Caco-2 (cell line): ENCODE data around the gene MRGPRG. TPM values are rescaled to one million over a fixed set of nuclear protein-coding genes. Genes with fewer than 3 reads are reported as not detected.
A peak's percentile ranks its signal among the peaks of the same experiment; 100 is the strongest.

Experiments used
- BruUV-seq: library from RNA; stranded (reverse); fragments of 400-500 nt; replicated peaks from 2 replicates; lab custom pipeline; 2021; lab: Mats Ljungman, UMichigan
- CTCF ChIA-PET: fragments of 300-600 bp; sonication (Branson Sonifier 250); formaldehyde crosslinking; loops from one replicate; lab custom pipeline; 2022; ENCODE audit warnings: antibody characterized with exemption; lab: Charles Lee
- POLR2A ChIA-PET: fragments of 300-600 bp; sonication (Branson Sonifier 250); formaldehyde crosslinking; loops from one replicate; lab custom pipeline; 2022; ENCODE audit warnings: antibody characterized with exemption; lab: Charles Lee
- DNase-seq, 2 experiments: peaks; one replicate each; pipeline versions ENCODE4 v3.0.0 to v3.0.0-alpha.2; 2020 to 2022
- H3K27me3 ChIP-seq: replicated peaks from 2 replicates; pipeline ENCODE4 v1.6.0; 2011; ENCODE audit warnings: low read length; ENCODE audit not compliant: control insufficient read depth, insufficient read depth
- H3K36me3 ChIP-seq: 2 replicates; pipeline ENCODE4 v1.5.1; 2011; ENCODE audit warnings: low read length; ENCODE audit not compliant: control insufficient read depth, insufficient read depth
- H3K4me1 ChIP-seq: fragments of 250-450 bp; sonication (Bioruptor Pico); 2 replicates; pipeline ENCODE4 v1.5.1; 2020; ENCODE audit warnings: mild to moderate bottlenecking
- H3K4me3 ChIP-seq: 2 replicates; pipeline ENCODE4 v1.5.1; 2011; ENCODE audit warnings: low read depth, mild to moderate bottlenecking, control low read depth, low read length
- H3K9me3 ChIP-seq: fragments of 250-450 bp; sonication (Bioruptor Pico); 2 replicates; pipeline ENCODE4 v1.5.1; 2020; ENCODE audit warnings: mild to moderate bottlenecking, moderate library complexity
- H3K27ac Mint-ChIP-seq: one replicate; pipeline ENCODE4 v1.8.0; 2022; ENCODE audit warnings: mixed read lengths; ENCODE audit not compliant: unreplicated experiment
- H3K27me3 Mint-ChIP-seq: one replicate; pipeline ENCODE4 v1.8.0; 2022; ENCODE audit warnings: mixed read lengths; ENCODE audit not compliant: insufficient read depth, unreplicated experiment
- H3K36me3 Mint-ChIP-seq: one replicate; pipeline ENCODE4 v1.8.0; 2022; ENCODE audit warnings: mild to moderate bottlenecking, mixed read lengths; ENCODE audit not compliant: insufficient read depth, unreplicated experiment
- H3K4me1 Mint-ChIP-seq: one replicate; pipeline ENCODE4 v1.8.0; 2022; ENCODE audit warnings: low read depth, mixed read lengths; ENCODE audit not compliant: unreplicated experiment
- H3K4me3 Mint-ChIP-seq: one replicate; pipeline ENCODE4 v1.8.0; 2022; ENCODE audit warnings: mild to moderate bottlenecking, moderate library complexity, mixed read lengths; ENCODE audit not compliant: unreplicated experiment
- H3K9me3 Mint-ChIP-seq: one replicate; pipeline ENCODE4 v1.8.0; 2022; ENCODE audit warnings: mixed read lengths; ENCODE audit not compliant: unreplicated experiment
- CTCF ChIP-seq, 2 experiments: fragments of 200-600 bp in 1 of 2; IDR thresholded peaks; 1 replicate in 1 of 2; 2 replicates in 1 of 2; pipeline versions ENCODE4 v1.5.1 to v1.8.0; 2011 to 2022; ENCODE audit warnings: antibody characterized with exemption in 1 of 2, control low read depth in 1 of 2, inconsistent platforms in 1 of 2, low read depth in 1 of 2, low read length in 1 of 2, mild to moderate bottlenecking in 1 of 2, moderate library complexity in 1 of 2; ENCODE audit not compliant: insufficient read depth in 1 of 2, severe bottlenecking in 1 of 2, unreplicated experiment in 1 of 2
- intact Hi-C: fragments of 100-400 bp; cut with micrococcal nuclease; formaldehyde crosslinking; loops from one replicate; pipeline ENCODE4 v1.10.0; 2022; ENCODE audit not compliant: unreplicated experiment
- total RNA-seq: library from RNA; stranded (reverse); gene quantifications from 2 replicates; pipeline ENCODE4 v1.2.3, GENCODE V29; 2022

The MRGPRG gene
- total RNA-seq, 1 experiment from 2014 or later = not detected

GRCh38 chr11:3220101-3220500 is 1.5 kb upstream of the MRGPRG start:
- H3K9me3 Mint-ChIP-seq = no peaks in the 10 kb centered on the region
- peak in 1 of 2 experiments; percentile 16 for DNase-seq
- CTCF ChIA-PET = no interaction called here
- H3K4me1 Mint-ChIP-seq = no peaks in the 10 kb centered on the region
- H3K27ac Mint-ChIP-seq = no peak overlapping the region
- Histone ChIP-seq H3K4me1 (no peaks in the 10 kb centered on the region), H3K4me3 (no peak overlapping the region), H3K36me3 (no peaks in the 10 kb centered on the region), H3K27me3 (peaks cover 4% of the 10 kb centered on the region), H3K9me3 (no peaks in the 10 kb centered on the region)
- H3K4me3 Mint-ChIP-seq = no peak overlapping the region
- POLR2A ChIA-PET = no interaction called here
- no peaks in the 10 kb centered on the region for H3K36me3 Mint-ChIP-seq
- intact Hi-C loops = no loop called here
- BruUV-seq = no TSS peak
- H3K27me3 Mint-ChIP-seq = peaks cover 42% of the 10 kb centered on the region
- no peak for TF ChIP-seq CTCF (IDR thresholded peaks at IDR 0.05; ENCODE audit: insufficient read depth in 1 of 2, low read depth in 1 of 2, low read length in 1 of 2, severe bottlenecking in 1 of 2, unreplicated experiment in 1 of 2)

GRCh38 chr11:3219281-3219892 is 774 bp upstream of the MRGPRG start:
- Histone ChIP-seq H3K4me3 (no peak overlapping the region), H3K4me1 (no peaks in the 10 kb centered on the region), H3K27me3 (peaks cover 4% of the 10 kb centered on the region), H3K9me3 (no peaks in the 10 kb centered on the region), H3K36me3 (no peaks in the 10 kb centered on the region)
- Mint-ChIP-seq H3K4me1 (no peaks in the 10 kb centered on the region), H3K36me3 (no peaks in the 10 kb centered on the region), H3K27me3 (peaks cover 42% of the 10 kb centered on the region), H3K4me3 (no peak overlapping the region), H3K27ac (no peak overlapping the region), H3K9me3 (no peaks in the 10 kb centered on the region)
- peak in 1 of 2 experiments; percentile 32 for DNase-seq
- CTCF ChIA-PET = no interaction called here
- no peak for TF ChIP-seq CTCF (IDR thresholded peaks at IDR 0.05; ENCODE audit: insufficient read depth in 1 of 2, low read depth in 1 of 2, low read length in 1 of 2, severe bottlenecking in 1 of 2, unreplicated experiment in 1 of 2)
- no TSS peak for BruUV-seq
- intact Hi-C loops = loop anchor here (5.0 kb wide), 1 partner anchor 127 kb away; no protein-coding TSS in a partner anchor
- POLR2A ChIA-PET = no interaction called here

- peak in 1 of 2 experiments; percentile 29 for DNase-seq
- H3K4me1 Mint-ChIP-seq = no peaks in the 10 kb centered on the region
- BruUV-seq = no TSS peak
- Histone ChIP-seq H3K4me1 (no peaks in the 10 kb centered on the region), H3K4me3 (no peak overlapping the region), H3K36me3 (no peaks in the 10 kb centered on the region), H3K9me3 (no peaks in the 10 kb centered on the region), H3K27me3 (peaks cover 4% of the 10 kb centered on the region)
- intact Hi-C loops = loop anchor here (1.0 to 5.0 kb wide), 3 partner anchors 80 to 181 kb away; no protein-coding TSS in a partner anchor
- H3K9me3 Mint-ChIP-seq = no peaks in the 10 kb centered on the region
- TF ChIP-seq CTCF (IDR thresholded peaks at IDR 0.05; ENCODE audit: insufficient read depth in 1 of 2, low read depth in 1 of 2, low read length in 1 of 2, severe bottlenecking in 1 of 2, unreplicated experiment in 1 of 2) = no peak
- H3K36me3 Mint-ChIP-seq = no peaks in the 10 kb centered on the region
- CTCF ChIA-PET = no interaction called here
- peaks cover 44% of the 10 kb centered on the region for H3K27me3 Mint-ChIP-seq
- no peak overlapping the region for H3K4me3 Mint-ChIP-seq
- POLR2A ChIA-PET = no interaction called here
- no peak overlapping the region for H3K27ac Mint-ChIP-seq
Observed at GRCh38 chr11:3217818-3218482, 663 bp downstream of the MRGPRG start.
